LNCaP clone FGC (cell line): ENCODE data around the gene FAM168A.

Experiments used
- DNase-seq: peaks from one replicate; pipeline ENCODE4 v3.0.0-alpha.2; 2011; ENCODE audit warnings: low read depth
- H3K4me3 ChIP-seq: 2 replicates; pipeline ENCODE4 v1.5.1; 2011; ENCODE audit warnings: mild to moderate bottlenecking, low read depth, low read length, control low read depth
- CTCF ChIP-seq: IDR thresholded peaks from 2 replicates; pipeline ENCODE4 v1.5.1; 2012; ENCODE audit warnings: mild to moderate bottlenecking; ENCODE audit not compliant: control insufficient read depth, insufficient read depth; ENCODE audit errors: extremely low read depth

The FAM168A gene

GRCh38 chr11:73401217-73401923 lies 196.5 kb downstream of the FAM168A start:
- H3K4me3 ChIP-seq, result no peak overlapping the region
- DNase-seq, result no peak
- TF ChIP-seq CTCF, result no peak

DNA sequence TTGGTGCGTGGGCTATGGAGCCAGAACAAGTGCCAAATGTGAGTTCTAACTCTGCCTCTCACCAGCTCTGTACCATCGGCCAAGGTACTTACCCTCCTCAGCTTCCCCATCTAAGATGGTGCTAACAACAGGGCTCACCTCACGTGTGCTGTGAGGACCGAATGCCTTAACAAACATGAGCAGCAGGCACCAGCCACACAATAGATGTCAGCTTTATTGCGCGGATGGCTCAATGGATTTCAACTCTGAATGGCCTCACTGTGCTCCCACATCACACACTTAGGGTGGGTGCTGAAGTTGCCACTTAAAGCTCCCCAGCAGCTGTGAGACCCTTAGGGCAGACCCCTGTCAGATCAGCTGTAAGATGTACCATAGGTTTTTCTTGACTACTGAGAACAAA lies 197.6 kb downstream of the FAM168A start:
- no peak for TF ChIP-seq CTCF
- no peak for DNase-seq

GRCh38 chr11:73399636-73400035 lies 198.3 kb downstream of the FAM168A start:
- no peak overlapping the region for H3K4me3 ChIP-seq
- DNase-seq, result no peak

More for the DNA sequence above, 197.6 kb downstream of the FAM168A start:
- no peak overlapping the region for H3K4me3 ChIP-seq

DNA sequence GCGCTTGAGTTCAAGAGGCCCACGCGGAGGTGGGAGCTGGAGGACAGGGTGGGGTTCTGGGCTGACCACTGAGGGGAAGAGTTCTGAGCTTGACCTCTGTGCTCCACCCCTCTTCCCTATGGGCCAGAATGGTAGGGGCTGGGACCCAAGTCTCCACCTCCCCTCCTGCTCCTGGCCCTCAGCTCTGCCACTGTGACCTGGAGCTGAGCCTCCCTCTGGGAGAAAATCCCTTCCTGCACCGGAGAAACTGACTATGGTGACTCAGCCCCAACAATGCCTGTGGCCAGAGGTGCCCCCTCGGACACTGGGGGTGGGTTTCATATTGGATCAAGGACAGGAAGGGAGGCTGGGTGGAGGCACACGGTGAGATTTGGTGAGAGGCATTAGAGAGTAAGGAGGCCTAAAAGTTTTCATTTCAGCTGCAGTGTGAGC lies 198.7 kb downstream of the FAM168A start:
- no peak for DNase-seq
- TF ChIP-seq CTCF, result no peak
- no peak overlapping the region for H3K4me3 ChIP-seq

More at GRCh38 chr11:73399636-73400035, 198.3 kb downstream of the FAM168A start:
- no peak for TF ChIP-seq CTCF

DNA sequence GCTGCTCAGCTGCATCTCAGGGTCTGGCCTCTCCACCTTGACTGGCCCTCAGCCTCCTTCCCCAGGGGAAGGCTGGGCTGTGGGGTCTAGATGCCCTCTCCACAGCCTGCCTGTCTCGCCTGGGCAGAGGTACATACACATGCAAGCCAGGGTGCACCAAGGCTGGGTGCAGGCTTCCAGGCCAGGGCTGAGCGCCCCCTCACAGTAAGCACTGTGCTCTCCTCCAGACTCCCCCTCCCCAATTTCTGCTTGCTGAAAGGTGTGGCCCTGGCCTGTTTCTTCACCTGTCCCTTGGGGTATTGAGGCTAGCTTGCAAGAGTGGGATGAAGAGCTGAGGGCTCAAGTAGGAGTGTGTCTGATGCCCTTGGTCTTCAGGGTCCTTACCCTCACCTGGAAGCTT lies 199.2 kb downstream of the FAM168A start:
- no peak overlapping the region for H3K4me3 ChIP-seq
- no peak for TF ChIP-seq CTCF
- DNase-seq, result no peak

DNA sequence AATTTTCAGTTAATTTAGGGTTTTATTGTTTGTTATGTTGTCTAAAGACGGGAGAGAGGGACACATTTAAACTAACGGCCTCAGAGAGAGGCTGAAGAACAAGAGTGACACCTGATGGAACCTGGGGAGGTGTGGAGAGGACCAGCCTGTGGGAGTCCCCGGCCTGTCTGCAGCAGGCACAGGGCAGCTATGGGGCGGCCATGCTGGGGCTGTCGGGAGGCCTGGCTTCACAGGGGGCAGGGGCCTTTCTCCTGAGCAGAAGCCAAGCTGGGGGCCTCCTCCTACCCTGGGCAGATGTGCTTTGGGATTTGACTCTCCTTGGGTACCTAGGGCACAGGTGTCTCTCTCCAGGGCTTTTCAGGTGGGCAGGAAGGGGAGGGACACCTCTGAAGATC lies 199.8 kb downstream of the FAM168A start:
- TF ChIP-seq CTCF, result no peak
- H3K4me3 ChIP-seq, result no peak overlapping the region
- no peak for DNase-seq
